NT2/D1 (cell line): ENCODE data around the gene KCNN3.

Source experiments
- DNase-seq: peaks from one replicate; pipeline ENCODE4 v3.0.0-alpha.2; 2011; ENCODE audit warnings: low read depth, low spot score
- H3K27me3 ChIP-seq: 2 replicates; pipeline ENCODE4 v1.6.0; 2011; ENCODE audit warnings: mild to moderate bottlenecking; ENCODE audit not compliant: insufficient read length, insufficient read depth
- H3K36me3 ChIP-seq: 2 replicates; pipeline ENCODE4 v1.6.1; 2011; ENCODE audit warnings: mild to moderate bottlenecking, low read length, mixed read lengths; ENCODE audit not compliant: insufficient read depth, insufficient read length
- H3K4me1 ChIP-seq: 2 replicates; pipeline ENCODE4 v1.5.1; 2011; ENCODE audit not compliant: insufficient read depth, insufficient read length
- H3K4me3 ChIP-seq: 2 replicates; pipeline ENCODE4 v1.5.1; 2011; ENCODE audit warnings: low read depth; ENCODE audit not compliant: insufficient read length
- H3K9ac ChIP-seq: 2 replicates; pipeline ENCODE4 v1.6.0; 2011; ENCODE audit warnings: low read depth; ENCODE audit not compliant: insufficient read length
- H3K9me3 ChIP-seq: 2 replicates; pipeline ENCODE4 v1.5.1; 2011; ENCODE audit warnings: mild to moderate bottlenecking, low read length; ENCODE audit not compliant: insufficient read depth
- SUZ12 ChIP-seq: IDR thresholded peaks from 2 replicates; pipeline ENCODE4 v1.6.1; 2011; ENCODE audit not compliant: insufficient read length, insufficient read depth; ENCODE audit errors: extremely low read depth
- YY1 ChIP-seq: IDR thresholded peaks from 2 replicates; pipeline ENCODE4 v1.6.1; 2011; ENCODE audit not compliant: insufficient read length, insufficient read depth
- ZNF274 ChIP-seq: IDR thresholded peaks from 2 replicates; pipeline ENCODE4 v1.6.1; 2011; ENCODE audit warnings: mild to moderate bottlenecking, low read depth, low read length

KCNN3 gene

DNA sequence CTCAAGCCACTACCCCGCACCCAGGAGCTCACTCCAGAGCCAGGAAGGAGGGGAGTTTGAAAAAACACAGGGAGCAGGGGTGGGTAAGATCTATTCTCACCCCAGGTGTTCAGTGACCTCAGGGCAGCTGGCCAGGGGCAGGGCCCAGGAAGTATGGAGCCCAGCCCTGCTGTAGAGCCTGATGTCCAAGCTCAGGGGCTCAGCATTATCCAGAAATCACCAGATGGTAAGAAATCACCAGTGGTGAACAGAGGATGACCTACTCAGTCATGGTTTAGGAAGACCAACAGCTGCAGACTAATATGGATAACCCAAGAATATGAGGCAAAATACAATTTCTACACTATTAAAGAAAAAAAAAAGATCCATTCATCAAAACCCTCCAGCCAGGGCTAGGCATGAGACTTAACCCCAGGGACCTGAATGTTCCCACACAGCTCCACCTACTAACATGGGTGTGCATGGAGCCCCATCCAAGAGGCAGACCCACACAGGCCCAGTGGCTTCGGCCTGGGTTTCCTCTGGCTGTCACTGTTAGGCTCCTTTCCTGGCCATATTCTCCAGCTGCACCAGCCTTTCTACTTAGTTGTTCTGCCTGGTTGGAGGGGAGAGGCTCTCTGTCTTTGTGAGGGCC lies 67.6 kb downstream of the KCNN3 start:
- no peak overlapping the region for H3K9ac ChIP-seq
- no peak overlapping the region for H3K4me3 ChIP-seq
- TF ChIP-seq ZNF274 (no peak), YY1 (no peak), SUZ12 (no peak)
- H3K27me3 ChIP-seq: no peaks in the 10 kb centered on the region
- DNase-seq: no peak
- peaks cover 13% of the 10 kb centered on the region for H3K4me1 ChIP-seq
- no peaks in the 10 kb centered on the region for H3K9me3 ChIP-seq
- no peaks in the 10 kb centered on the region for H3K36me3 ChIP-seq

DNA sequence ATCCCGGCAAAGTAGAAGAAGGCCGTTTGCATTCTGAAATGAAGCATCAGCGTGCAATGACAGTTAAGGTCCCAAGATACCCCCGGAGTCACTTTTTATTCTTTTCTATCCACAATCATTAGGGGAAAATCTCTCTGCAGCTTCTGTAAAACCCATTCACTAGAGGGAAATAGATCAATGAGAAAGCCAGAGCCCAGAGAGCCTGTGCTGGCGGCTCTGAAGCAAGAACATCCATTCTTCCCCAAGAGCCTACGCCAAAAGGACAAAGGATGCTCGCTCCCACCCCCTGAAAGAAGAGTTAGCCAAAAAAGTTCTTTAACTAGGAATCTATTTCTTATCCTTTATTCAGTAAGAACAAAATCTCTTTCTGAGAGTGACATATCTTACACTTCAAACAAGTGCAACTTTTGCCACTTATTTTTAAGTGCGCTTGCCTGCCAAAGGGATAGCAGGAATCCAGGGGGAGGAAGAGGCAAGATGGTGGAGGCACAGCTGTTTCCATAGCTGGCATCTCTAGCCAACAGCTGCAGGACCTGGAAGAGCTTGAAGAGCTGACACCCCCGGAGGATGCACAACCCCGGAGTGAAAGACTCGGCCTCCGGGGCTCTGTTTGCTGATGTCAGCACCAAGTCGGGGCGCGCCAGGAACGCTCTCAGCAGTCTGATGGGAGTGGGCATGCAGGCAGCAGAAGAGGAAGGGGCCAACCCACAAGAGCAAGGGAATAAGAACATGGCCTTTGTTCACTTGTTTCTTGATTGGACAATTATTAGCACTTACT lies 68.7 kb downstream of the KCNN3 start:
- no peak for DNase-seq
- H3K27me3 ChIP-seq: no peaks in the 10 kb centered on the region
- TF ChIP-seq YY1 (no peak), ZNF274 (no peak), SUZ12 (no peak)

DNA sequence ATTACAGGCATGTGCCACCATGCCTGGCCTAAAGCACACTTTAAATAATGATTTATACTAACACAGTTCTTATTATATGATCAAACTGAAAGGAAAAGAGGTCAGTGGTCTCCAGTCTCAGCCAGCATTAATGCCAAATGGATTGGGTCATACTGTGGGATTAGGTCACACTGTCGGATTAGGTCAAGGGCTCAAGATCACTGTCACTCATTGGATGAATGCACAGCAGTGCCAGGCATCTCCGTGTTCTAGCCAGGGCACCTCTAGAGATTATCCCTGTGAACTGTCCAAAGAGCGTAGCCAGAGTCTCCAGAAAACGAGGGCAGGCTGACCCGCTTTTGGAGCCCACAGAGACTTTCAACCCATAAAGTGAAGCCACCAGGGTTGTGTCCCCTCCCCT lies 70.9 kb downstream of the KCNN3 start:
- Histone ChIP-seq H3K36me3 (no peaks in the 10 kb centered on the region), H3K9ac (no peak overlapping the region), H3K27me3 (no peaks in the 10 kb centered on the region), H3K4me3 (no peak overlapping the region), H3K9me3 (no peaks in the 10 kb centered on the region), H3K4me1 (peaks cover 12% of the 10 kb centered on the region)
- DNase-seq: no peak
- TF ChIP-seq ZNF274 (no peak), SUZ12 (no peak), YY1 (no peak)

More for the DNA sequence above, 68.7 kb downstream of the KCNN3 start:
- no peak overlapping the region for H3K4me3 ChIP-seq
- H3K9me3 ChIP-seq: no peaks in the 10 kb centered on the region
- no peaks in the 10 kb centered on the region for H3K36me3 ChIP-seq
- H3K4me1 ChIP-seq: peaks cover 6% of the 10 kb centered on the region
- no peak overlapping the region for H3K9ac ChIP-seq

DNA sequence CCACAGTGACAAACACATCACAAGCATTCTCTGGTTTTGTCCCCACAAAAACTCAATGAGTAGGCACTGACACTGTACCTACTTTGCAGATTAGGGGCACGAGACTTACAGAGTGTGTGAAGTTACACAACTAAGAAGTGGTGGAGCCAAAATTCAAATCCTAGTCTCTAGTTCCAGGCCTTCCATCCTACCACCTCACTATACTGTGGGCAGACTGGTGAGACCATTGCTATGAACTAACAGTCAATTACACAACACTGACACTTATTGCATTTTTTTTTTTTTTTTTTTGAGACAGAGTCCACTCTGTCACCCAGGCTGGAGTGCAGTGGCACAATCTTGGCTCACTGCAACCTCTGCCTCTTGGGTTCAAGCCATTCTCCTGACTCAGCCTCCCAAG lies 71.4 kb downstream of the KCNN3 start:
- Histone ChIP-seq H3K27me3 (no peaks in the 10 kb centered on the region), H3K4me1 (peaks cover 12% of the 10 kb centered on the region), H3K9ac (no peak overlapping the region), H3K36me3 (no peaks in the 10 kb centered on the region), H3K9me3 (no peaks in the 10 kb centered on the region), H3K4me3 (no peak overlapping the region)
- DNase-seq: no peak
- TF ChIP-seq SUZ12 (no peak), YY1 (no peak), ZNF274 (no peak)

DNA sequence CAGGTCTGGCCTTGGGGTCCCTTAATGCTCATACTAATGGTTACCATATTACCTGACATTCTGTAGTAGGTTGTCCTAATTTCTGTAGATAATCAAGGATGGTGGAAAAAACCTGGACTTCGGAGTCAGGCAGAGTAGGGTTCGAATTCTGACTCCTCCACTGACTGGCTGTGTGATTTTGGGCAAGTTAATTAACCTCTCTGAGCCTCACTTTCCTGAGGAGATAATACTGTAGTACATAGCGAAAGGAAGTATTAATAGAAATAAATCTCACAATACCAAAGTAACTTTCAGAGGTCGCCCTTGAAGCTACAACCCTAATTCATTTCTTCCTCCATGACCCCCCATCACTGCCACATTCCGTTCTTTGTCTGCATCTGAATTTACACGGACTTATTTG lies 72.9 kb downstream of the KCNN3 start:
- no peaks in the 10 kb centered on the region for H3K27me3 ChIP-seq
- H3K9ac ChIP-seq: no peak overlapping the region
- H3K9me3 ChIP-seq: no peaks in the 10 kb centered on the region
- no peak overlapping the region for H3K4me3 ChIP-seq
- DNase-seq: no peak
- TF ChIP-seq ZNF274: no peak
- no peak for TF ChIP-seq SUZ12
- TF ChIP-seq YY1: no peak
- peaks cover 8% of the 10 kb centered on the region for H3K4me1 ChIP-seq
- H3K36me3 ChIP-seq: no peaks in the 10 kb centered on the region

DNA sequence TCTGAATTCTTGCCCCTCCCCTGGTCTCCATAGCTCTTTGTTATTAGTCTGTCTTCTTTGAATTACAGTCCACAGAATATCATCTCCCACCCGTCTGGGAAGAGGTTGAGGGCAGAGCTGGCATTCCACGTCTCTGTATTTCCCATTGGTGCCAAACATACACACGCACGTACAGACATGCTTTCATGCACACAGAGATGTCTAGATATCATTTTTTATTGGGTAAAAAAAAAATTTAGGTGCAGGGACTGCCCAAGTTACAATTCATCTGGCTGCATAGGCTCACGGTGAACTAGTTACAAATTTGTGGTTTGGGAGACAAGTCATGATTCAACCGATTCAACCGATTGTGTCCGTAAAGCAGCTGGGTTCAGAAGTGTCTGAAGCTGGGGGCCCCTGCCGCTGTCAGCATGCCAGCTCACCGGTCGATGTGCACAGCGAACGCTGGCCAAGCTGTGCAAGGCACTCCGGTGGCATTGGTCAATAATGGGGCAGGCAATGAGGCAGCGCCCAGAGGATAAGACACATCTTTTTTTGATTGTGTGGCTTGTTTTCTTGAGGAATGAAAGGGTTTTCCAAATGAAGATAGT lies 73.7 kb downstream of the KCNN3 start:
- peaks cover 8% of the 10 kb centered on the region for H3K4me1 ChIP-seq
- TF ChIP-seq SUZ12 (no peak), YY1 (no peak), ZNF274 (no peak)
- peaks cover 2% of the 10 kb centered on the region for H3K27me3 ChIP-seq
- no peaks in the 10 kb centered on the region for H3K36me3 ChIP-seq
- no peak overlapping the region for H3K4me3 ChIP-seq
- no peak overlapping the region for H3K9ac ChIP-seq
- H3K9me3 ChIP-seq: no peaks in the 10 kb centered on the region
- no peak for DNase-seq

DNA sequence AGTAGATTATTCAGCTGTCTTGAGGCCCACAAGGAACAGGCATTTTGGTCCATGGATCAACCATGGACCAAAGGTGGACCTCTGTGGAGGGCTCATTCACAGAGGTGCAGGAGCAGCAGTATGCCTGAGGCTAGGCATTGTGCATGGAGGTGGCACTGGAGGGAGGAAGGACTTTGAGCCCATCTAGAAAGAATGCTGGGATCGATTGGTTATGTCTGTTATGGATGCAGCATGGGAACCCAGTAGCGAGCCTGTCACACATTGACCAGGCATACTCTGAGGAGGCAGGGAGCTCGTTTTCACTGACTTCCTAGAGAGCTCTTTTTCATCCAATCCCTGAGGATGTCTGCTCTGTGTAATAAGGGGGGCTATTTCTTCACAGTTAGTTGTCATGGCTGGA lies 75.5 kb downstream of the KCNN3 start:
- no peak for DNase-seq
- Histone ChIP-seq H3K9ac (no peak overlapping the region), H3K27me3 (peaks cover 2% of the 10 kb centered on the region), H3K4me3 (no peak overlapping the region), H3K4me1 (peaks cover 6% of the 10 kb centered on the region), H3K9me3 (no peaks in the 10 kb centered on the region), H3K36me3 (no peaks in the 10 kb centered on the region)
- TF ChIP-seq YY1 (no peak), SUZ12 (no peak), ZNF274 (no peak)
